HepG2 (cell line): Measurements from ENCODE around the gene ACP7.

Experiments
- SP4 ChIP-seq: sonication (generic); formaldehyde crosslinking; IDR thresholded peaks from 2 replicates; pipeline ENCODE4 v1.8.1; 2023; ENCODE audit warnings: mild to moderate bottlenecking, missing genetic modification reagents
- TEAD3 ChIP-seq: optimal IDR thresholded peaks from 2 replicates; pipeline ENCODE3; 2016; ENCODE audit warnings: borderline replicate concordance
- TGIF2 ChIP-seq: IDR thresholded peaks from 2 replicates; pipeline ENCODE4 v1.6.1; 2016; ENCODE audit warnings: control low read depth, missing compliant biosample characterization
- TF ChIP-seq, protein P1 (sequence below): sonication (generic); formaldehyde crosslinking; IDR thresholded peaks from 2 replicates; pipeline ENCODE4 v1.4.0; 2020; ENCODE audit warnings: low read depth, missing genetic modification reagents

DNA sequence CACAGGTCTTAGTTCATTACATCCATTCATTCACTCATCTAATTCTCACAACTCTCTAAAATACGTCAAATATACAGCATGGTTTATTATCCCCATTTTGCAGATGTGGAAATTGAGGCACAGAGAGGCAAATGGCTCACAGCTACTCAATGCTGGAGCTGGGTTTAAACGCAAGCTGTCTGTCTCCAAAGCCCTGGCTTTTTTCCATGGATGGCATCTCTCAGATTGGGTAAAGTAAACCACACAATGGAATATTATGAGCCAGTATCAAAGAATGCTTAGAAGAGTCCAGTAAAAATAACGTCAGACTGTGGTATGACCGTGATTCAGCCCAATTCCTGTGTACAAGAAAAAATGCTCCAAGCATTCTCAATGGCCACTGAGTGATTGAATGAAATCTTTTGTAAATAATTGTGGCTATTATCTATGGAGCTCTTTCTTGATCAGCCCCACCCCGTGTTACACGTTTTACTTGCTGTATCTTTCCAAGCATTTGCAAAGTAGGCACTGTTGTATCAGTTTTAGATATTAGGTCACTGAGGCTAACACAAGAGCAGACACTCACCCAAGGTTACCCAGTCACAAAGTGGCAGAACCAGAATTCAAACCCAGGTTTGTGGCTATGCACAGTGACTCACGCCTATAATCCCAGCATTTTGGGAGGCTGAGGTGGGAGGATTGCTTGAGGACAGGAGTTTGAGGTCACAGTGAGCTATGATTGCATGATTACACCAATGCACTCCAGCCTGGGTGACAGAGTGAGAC, 5.5 kb upstream of the ACP7 start:
- no peak for TF ChIP-seq SP4 (CRISPR knock-in tag)
- TF ChIP-seq, protein P1, sequence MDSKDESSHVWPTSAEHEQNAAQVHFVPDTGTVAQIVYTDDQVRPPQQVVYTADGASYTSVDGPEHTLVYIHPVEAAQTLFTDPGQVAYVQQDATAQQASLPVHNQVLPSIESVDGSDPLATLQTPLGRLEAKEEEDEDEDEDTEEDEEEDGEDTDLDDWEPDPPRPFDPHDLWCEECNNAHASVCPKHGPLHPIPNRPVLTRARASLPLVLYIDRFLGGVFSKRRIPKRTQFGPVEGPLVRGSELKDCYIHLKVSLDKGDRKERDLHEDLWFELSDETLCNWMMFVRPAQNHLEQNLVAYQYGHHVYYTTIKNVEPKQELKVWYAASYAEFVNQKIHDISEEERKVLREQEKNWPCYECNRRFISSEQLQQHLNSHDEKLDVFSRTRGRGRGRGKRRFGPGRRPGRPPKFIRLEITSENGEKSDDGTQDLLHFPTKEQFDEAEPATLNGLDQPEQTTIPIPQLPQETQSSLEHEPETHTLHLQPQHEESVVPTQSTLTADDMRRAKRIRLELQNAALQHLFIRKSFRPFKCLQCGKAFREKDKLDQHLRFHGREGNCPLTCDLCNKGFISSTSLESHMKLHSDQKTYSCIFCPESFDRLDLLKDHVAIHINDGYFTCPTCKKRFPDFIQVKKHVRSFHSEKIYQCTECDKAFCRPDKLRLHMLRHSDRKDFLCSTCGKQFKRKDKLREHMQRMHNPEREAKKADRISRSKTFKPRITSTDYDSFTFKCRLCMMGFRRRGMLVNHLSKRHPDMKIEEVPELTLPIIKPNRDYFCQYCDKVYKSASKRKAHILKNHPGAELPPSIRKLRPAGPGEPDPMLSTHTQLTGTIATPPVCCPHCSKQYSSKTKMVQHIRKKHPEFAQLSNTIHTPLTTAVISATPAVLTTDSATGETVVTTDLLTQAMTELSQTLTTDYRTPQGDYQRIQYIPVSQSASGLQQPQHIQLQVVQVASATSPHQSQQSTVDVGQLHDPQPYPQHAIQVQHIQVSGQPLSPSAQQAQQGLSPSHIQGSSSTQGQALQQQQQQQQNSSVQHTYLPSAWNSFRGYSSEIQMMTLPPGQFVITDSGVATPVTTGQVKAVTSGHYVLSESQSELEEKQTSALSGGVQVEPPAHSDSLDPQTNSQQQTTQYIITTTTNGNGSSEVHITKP (CRISPR knock-in tag): no peak
- TF ChIP-seq TGIF2: no peak
- no peak for TF ChIP-seq TEAD3 (CRISPR knock-in tag)
